Subcutaneous abdominal adipose tissue (tissue), 5 donors: ENCODE measurements around the gene PRICKLE2.

Experiments
- H3K27ac ChIP-seq: one replicate; pipeline ENCODE4 v1.7.0; 2013; ENCODE audit warnings: low read depth, mild to moderate bottlenecking, inconsistent platforms, low read length, moderate library complexity
- H3K27me3 ChIP-seq, 5 donors: one replicate each; pipeline ENCODE4 v1.7.0; 2013; ENCODE audit warnings: low read length in 5 of 5, inconsistent platforms in 1 of 5; ENCODE audit not compliant: control insufficient read depth in 5 of 5, insufficient read depth in 4 of 5
- H3K36me3 ChIP-seq, 5 donors: one replicate each; pipeline ENCODE4 v1.7.0; 2013; ENCODE audit warnings: low read length in 5 of 5; ENCODE audit not compliant: control insufficient read depth in 5 of 5, insufficient read depth in 5 of 5
- H3K4me1 ChIP-seq, 5 donors: one replicate each; pipeline ENCODE4 v1.7.0; 2013; ENCODE audit warnings: low read length in 5 of 5, mild to moderate bottlenecking in 3 of 5, moderate library complexity in 1 of 5; ENCODE audit not compliant: control insufficient read depth in 5 of 5, insufficient read depth in 5 of 5
- H3K4me3 ChIP-seq, 5 donors: one replicate each; pipeline ENCODE4 v1.7.0; 2013; ENCODE audit warnings: low read length in 5 of 5, low read depth in 1 of 5
- H3K9ac ChIP-seq, 5 donors: one replicate each; pipeline ENCODE4 v1.7.0; 2013; ENCODE audit warnings: low read length in 5 of 5, mild to moderate bottlenecking in 4 of 5, moderate library complexity in 3 of 5
- H3K9me3 ChIP-seq, 5 donors: one replicate each; pipeline ENCODE4 v1.7.0; 2013; ENCODE audit warnings: low read length in 5 of 5; ENCODE audit not compliant: control insufficient read depth in 5 of 5
- donor health status: healthy.
- donor health status: healthy.
- donor health status: healthy.
- donor health status: healthy.
- donor health status: healthy.

Gene PRICKLE2

DNA sequence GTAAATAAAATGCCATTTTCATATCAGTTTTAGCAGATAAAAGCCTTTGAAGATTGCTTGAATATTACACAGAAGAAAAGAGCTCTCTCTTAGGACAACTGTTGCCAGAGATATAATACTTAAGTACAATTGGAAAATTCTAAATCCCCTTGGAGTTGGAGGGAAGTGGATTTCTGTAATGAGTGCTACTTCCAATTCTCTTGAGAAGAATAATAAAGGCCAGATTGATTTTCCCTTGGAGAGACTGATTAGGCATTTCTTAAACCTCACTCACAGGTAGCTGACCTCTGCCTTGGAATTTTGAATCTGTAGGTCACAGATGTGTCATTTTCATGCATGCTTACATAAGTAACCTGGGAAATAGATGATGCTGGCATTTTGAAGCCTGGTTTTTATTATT lies 172.1 kb downstream of the PRICKLE2 start:
- Histone ChIP-seq H3K4me3 (no peak overlapping the region), H3K36me3 (no peaks in the 10 kb centered on the region), H3K9me3 (no peaks in the 10 kb centered on the region), H3K4me1 (peaks cover 0 to 37% (median 2%) of the 10 kb centered on the region in 5 donors), H3K9ac (no peak overlapping the region), H3K27me3 (no peaks in the 10 kb centered on the region), H3K27ac (no peak overlapping the region)

GRCh38 chr3:64049832-64050231 lies 175.4 kb downstream of the PRICKLE2 start:
- H3K27ac ChIP-seq: no peak overlapping the region
- no peaks in the 10 kb centered on the region for H3K27me3 ChIP-seq
- H3K9me3 ChIP-seq: no peaks in the 10 kb centered on the region
- no peak overlapping the region for H3K9ac ChIP-seq
- peaks cover 0 to 32% (median 2%) of the 10 kb centered on the region in 5 donors for H3K4me1 ChIP-seq
- no peak overlapping the region for H3K4me3 ChIP-seq
- no peaks in the 10 kb centered on the region for H3K36me3 ChIP-seq

- Histone ChIP-seq H3K9me3 (no peaks in the 10 kb centered on the region), H3K9ac (no peak overlapping the region), H3K4me3 (no peak overlapping the region), H3K36me3 (no peaks in the 10 kb centered on the region), H3K27me3 (no peaks in the 10 kb centered on the region), H3K27ac (no peak overlapping the region), H3K4me1 (peaks cover 0 to 25% (median 2%) of the 10 kb centered on the region in 5 donors)
Measured at GRCh38 chr3:64049136-64049535, 176.1 kb downstream of the PRICKLE2 start.

DNA sequence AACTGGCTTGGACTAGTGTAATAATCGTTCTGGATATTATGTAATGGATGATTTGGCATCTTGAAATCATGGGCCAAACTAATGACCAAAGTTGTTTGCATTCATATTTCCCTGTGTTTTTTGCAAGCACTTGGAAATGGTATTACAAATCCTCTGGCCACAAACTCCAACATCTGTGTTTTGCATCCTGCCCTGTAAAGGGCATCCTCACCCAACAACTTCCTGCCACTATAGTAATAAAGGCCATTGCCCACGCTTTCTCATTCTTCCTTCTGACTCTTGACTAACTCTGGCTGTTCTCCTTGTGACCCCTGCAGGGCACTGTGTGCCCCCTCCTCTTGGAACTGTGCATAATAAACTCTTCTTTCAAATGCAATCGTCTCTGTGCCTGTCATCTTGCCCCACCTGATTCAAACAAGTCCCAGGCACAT lies 176.6 kb downstream of the PRICKLE2 start:
- no peak overlapping the region for H3K27ac ChIP-seq
- H3K4me1 ChIP-seq: peaks cover 0 to 20% (median under 1%) of the 10 kb centered on the region in 5 donors
- H3K27me3 ChIP-seq: no peaks in the 10 kb centered on the region
- H3K9me3 ChIP-seq: no peaks in the 10 kb centered on the region
- H3K4me3 ChIP-seq: no peak overlapping the region
- H3K9ac ChIP-seq: no peak overlapping the region
- H3K36me3 ChIP-seq: no peaks in the 10 kb centered on the region

- Histone ChIP-seq H3K9ac (no peak overlapping the region), H3K4me1 (peaks cover 0 to 13% (median 0%) of the 10 kb centered on the region in 5 donors), H3K27me3 (no peaks in the 10 kb centered on the region), H3K36me3 (no peaks in the 10 kb centered on the region), H3K9me3 (no peaks in the 10 kb centered on the region), H3K27ac (no peak overlapping the region), H3K4me3 (no peak overlapping the region)
Measured at GRCh38 chr3:64047787-64048186, 177.5 kb downstream of the PRICKLE2 start.

DNA sequence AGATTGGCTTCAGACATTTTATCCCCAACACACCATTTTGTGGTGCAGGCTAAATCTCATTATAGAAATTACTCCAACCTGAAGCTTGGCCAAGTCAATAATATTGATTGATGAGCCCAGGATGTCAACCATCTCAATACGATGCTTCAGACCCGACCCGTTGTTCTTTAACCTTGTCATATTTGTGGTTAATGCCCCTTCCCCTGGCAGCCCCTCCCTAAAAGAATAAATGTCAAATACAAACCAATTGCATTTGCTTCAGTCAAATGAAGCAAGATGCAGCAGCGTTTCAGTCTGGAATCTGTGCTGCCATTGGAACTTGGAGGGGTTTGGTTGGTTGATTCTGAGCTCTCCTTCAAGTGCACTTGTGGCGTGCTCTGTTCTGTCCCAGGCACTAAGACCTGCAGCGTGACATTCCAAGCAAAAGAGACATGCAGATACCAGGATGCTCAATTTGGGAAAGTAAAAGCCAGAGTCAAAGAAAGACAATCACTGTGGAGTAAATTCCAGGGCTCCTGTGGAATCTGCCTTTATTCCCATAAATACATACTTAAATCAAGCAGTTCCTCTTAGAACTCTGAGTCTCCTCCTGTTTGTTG lies 178.2 kb downstream of the PRICKLE2 start:
- no peaks in the 10 kb centered on the region for H3K36me3 ChIP-seq
- H3K9ac ChIP-seq: no peak overlapping the region
- no peak overlapping the region for H3K4me3 ChIP-seq
- H3K9me3 ChIP-seq: no peaks in the 10 kb centered on the region
- no peak overlapping the region for H3K27ac ChIP-seq
- H3K27me3 ChIP-seq: no peaks in the 10 kb centered on the region
- H3K4me1 ChIP-seq: peaks cover 0 to 13% (median 0%) of the 10 kb centered on the region in 5 donors

DNA sequence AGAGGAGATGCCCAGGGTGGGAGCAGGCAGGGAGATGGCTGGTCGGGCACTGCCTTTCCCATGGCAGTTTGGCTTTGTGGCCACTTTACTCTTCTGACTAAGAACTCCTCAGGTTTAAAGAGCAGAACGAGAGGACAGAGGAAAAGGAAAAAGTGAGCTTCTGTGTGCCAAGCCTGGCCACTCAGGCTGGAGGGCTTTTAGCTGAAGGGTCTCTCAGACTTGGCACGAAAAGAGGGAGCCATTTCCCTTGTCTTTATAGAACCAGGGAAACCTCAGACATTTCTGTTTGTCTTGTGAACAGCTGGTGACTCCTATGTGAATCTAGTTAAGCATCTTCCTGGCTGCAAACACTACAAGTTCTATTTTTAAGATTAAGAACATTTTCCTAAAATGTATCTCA lies 178.7 kb downstream of the PRICKLE2 start:
- H3K27ac ChIP-seq: no peak overlapping the region
- H3K27me3 ChIP-seq: no peaks in the 10 kb centered on the region
- no peaks in the 10 kb centered on the region for H3K36me3 ChIP-seq
- no peak overlapping the region for H3K4me3 ChIP-seq
- H3K4me1 ChIP-seq: peaks cover 0 to 13% (median 0%) of the 10 kb centered on the region in 5 donors
- no peak overlapping the region for H3K9ac ChIP-seq
- no peaks in the 10 kb centered on the region for H3K9me3 ChIP-seq

- no peaks in the 10 kb centered on the region for H3K36me3 ChIP-seq
- no peak overlapping the region for H3K9ac ChIP-seq
- no peak overlapping the region for H3K4me3 ChIP-seq
- no peaks in the 10 kb centered on the region for H3K27me3 ChIP-seq
- H3K4me1 ChIP-seq: peaks cover 0 to 8% (median under 1%) of the 10 kb centered on the region in 5 donors
- H3K9me3 ChIP-seq: no peaks in the 10 kb centered on the region
- H3K27ac ChIP-seq: no peak overlapping the region
Measured at GRCh38 chr3:64042952-64043351, 182.3 kb downstream of the PRICKLE2 start.
